Measurements from ENCODE around the gene PLVAP. TPM values are rescaled to one million over a fixed set of nuclear protein-coding genes. Genes with fewer than 3 reads are reported as not detected.

The PLVAP gene
- total and polyA plus RNA-seq, 9 of the 15 experiments (the other 6 are each of a cell fraction or from before 2014, with no cell fraction given) = 0.09 to 0.84 (median 0.51) TPM; not detected in 4

DNA sequence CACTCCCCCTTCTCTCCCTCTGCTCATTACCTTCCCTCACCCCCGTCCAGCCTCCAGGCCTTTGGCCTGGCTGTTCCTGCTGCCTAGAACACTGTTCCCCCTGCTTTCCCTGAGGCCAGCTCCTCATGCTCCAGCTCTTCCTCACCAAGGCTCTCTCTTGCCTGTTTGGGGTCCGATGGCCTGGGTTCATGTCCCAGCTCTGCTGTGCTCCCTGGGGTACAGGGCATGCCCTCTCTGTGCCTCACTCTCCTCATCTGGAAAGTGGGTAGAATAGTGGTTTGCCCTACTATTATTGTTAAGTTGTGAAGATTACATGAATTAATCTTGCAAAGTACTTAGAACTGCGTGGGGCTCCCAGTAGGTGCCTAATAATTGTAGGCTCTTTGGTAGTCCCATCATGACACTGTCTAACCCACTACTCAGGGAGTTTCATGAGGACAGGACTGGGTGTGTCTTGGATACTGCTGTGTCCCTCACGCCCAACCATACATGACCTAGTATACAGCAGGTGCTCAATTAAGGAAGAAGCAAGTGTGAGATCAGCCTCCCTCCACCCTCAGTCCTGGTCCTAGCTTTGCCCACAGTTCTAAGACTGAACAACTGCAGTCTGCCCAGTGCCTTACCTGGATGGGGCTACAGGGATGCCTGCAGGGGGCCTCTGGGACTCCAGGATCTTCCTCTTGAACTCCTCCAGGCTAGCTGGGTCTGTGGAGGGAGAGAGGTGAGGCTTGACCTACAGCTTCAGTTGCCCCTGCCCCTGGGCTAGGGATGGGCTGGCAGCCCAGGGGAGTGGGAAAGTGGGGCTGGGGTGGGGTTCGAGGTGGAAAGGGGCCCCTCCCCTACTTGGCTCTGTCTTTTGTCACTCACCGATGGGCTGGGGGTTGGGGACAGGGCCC is 17.0 kb downstream of the PLVAP start (continued):
- TF ChIP-seq, protein P1, sequence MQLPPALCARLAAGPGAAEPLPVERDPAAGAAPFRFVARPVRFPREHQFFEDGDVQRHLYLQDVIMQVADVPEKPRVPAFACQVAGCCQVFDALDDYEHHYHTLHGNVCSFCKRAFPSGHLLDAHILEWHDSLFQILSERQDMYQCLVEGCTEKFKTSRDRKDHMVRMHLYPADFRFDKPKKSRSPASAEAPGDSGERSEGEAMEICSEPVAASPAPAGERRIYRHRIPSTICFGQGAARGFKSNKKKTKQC (CRISPR knock-in tag; IDR thresholded peaks at IDR 0.05) = no peak
- TF ChIP-seq POLR2AphosphoS5 (IDR thresholded peaks at IDR 0.05; ENCODE audit: control insufficient read depth, insufficient read depth, low read depth, low read length) (no peak), KLF13 (tag; IDR thresholded peaks at IDR 0.05; ENCODE audit: borderline replicate concordance, low read depth) (no peak), ZFP36 (IDR thresholded peaks at IDR 0.05; ENCODE audit: low read depth, low read length, partially characterized antibody) (peak; percentile 13), ZFP30 (CRISPR knock-in tag; IDR thresholded peaks at IDR 0.05; ENCODE audit: borderline replicate concordance) (no peak), XRCC4 (IDR thresholded peaks at IDR 0.05; ENCODE audit: extremely low read depth, insufficient read depth, insufficient read length) (no peak), ETV5 (CRISPR knock-in tag; IDR thresholded peaks at IDR 0.05; ENCODE audit: low read depth) (no peak), ADNP (tag; IDR thresholded peaks at IDR 0.05) (no peak), NBN (IDR thresholded peaks at IDR 0.05; ENCODE audit: low read depth) (no peak), RAD51 (IDR thresholded peaks at IDR 0.05; ENCODE audit: borderline replicate concordance, low read depth) (no peak), ZNF584 (CRISPR knock-in tag; IDR thresholded peaks at IDR 0.05; ENCODE audit: low read depth) (no peak), FOXK2 (conservative IDR thresholded peaks at IDR 0.05 in 1 of 2, IDR thresholded peaks at IDR 0.05 in 1 of 2; ENCODE audit: low read depth in 2 of 2) (no peak), BCOR (IDR thresholded peaks at IDR 0.05) (peak; percentile 72), NFIC (IDR thresholded peaks at IDR 0.05) (no peak), HMGN3 (IDR thresholded peaks at IDR 0.05; ENCODE audit: borderline replicate concordance, extremely low read depth, insufficient read length, low read depth, low read length) (no peak), NR1H2 (CRISPR knock-in tag; IDR thresholded peaks at IDR 0.05) (no peak), HNRNPK (IDR thresholded peaks at IDR 0.05; ENCODE audit: low read depth, low read length, poor library complexity, severe bottlenecking) (no peak)
- TF ChIP-seq, protein P2, sequence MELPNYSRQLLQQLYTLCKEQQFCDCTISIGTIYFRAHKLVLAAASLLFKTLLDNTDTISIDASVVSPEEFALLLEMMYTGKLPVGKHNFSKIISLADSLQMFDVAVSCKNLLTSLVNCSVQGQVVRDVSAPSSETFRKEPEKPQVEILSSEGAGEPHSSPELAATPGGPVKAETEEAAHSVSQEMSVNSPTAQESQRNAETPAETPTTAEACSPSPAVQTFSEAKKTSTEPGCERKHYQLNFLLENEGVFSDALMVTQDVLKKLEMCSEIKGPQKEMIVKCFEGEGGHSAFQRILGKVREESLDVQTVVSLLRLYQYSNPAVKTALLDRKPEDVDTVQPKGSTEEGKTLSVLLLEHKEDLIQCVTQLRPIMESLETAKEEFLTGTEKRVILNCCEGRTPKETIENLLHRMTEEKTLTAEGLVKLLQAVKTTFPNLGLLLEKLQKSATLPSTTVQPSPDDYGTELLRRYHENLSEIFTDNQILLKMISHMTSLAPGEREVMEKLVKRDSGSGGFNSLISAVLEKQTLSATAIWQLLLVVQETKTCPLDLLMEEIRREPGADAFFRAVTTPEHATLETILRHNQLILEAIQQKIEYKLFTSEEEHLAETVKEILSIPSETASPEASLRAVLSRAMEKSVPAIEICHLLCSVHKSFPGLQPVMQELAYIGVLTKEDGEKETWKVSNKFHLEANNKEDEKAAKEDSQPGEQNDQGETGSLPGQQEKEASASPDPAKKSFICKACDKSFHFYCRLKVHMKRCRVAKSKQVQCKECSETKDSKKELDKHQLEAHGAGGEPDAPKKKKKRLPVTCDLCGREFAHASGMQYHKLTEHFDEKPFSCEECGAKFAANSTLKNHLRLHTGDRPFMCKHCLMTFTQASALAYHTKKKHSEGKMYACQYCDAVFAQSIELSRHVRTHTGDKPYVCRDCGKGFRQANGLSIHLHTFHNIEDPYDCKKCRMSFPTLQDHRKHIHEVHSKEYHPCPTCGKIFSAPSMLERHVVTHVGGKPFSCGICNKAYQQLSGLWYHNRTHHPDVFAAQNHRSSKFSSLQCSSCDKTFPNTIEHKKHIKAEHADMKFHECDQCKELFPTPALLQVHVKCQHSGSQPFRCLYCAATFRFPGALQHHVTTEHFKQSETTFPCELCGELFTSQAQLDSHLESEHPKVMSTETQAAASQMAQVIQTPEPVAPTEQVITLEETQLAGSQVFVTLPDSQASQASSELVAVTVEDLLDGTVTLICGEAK (IDR thresholded peaks at IDR 0.05) = no peak
- TF ChIP-seq, protein P2 (CRISPR knock-in tag; IDR thresholded peaks at IDR 0.05) = no peak

Data from K562 (cell line).